NCI-H187 treated with DMSO at 0.1 percent for 48 hours (cell line): Measurements from ENCODE around the gene SPATA9.
"Not testable (repeated sequence)": the region's sequence is repeated elsewhere in the genome, so short reads cannot be mapped to it uniquely, and the experiment has no call there.

Experiments
- DNase-seq: peaks from one replicate; lab custom pipeline; 2025; lab: John Stamatoyannopoulos, UW

Gene SPATA9

GRCh38 chr5:95644351-95645042, 38.3 kb downstream of the SPATA9 start:
- DNase-seq, result no peak

GRCh38 chr5:95643152-95643551, 39.6 kb downstream of the SPATA9 start:
- no peak for DNase-seq

GRCh38 chr5:95641741-95642220, 41.0 kb downstream of the SPATA9 start:
- DNase-seq, result no peak

- DNase-seq, result no peak
Observed at GRCh38 chr5:95638632-95639031, 44.2 kb downstream of the SPATA9 start.

- no peak for DNase-seq
Observed at GRCh38 chr5:95634081-95634480, 48.7 kb downstream of the SPATA9 start.

- no peak for DNase-seq
Observed at GRCh38 chr5:95633671-95634070, 49.1 kb downstream of the SPATA9 start.

- not testable (repeated sequence) for DNase-seq
Observed at GRCh38 chr5:95632942-95633341, 49.8 kb downstream of the SPATA9 start.

GRCh38 chr5:95631991-95632675, 50.7 kb downstream of the SPATA9 start:
- DNase-seq, result no peak

GRCh38 chr5:95631255-95631958, 51.4 kb downstream of the SPATA9 start:
- no peak for DNase-seq

GRCh38 chr5:95630394-95630917, 52.3 kb downstream of the SPATA9 start:
- DNase-seq, result no peak

GRCh38 chr5:95628933-95629332, 53.9 kb downstream of the SPATA9 start:
- DNase-seq, result no peak

- DNase-seq, result no peak
Observed at GRCh38 chr5:95627971-95628810, 54.6 kb downstream of the SPATA9 start.

- DNase-seq, result no peak
Observed at GRCh38 chr5:95626701-95627100, 56.1 kb downstream of the SPATA9 start.

- DNase-seq, result no peak
Observed at GRCh38 chr5:95624368-95624767, 58.4 kb downstream of the SPATA9 start.

GRCh38 chr5:95623706-95624105, 59.1 kb downstream of the SPATA9 start:
- no peak for DNase-seq

- no peak for DNase-seq
Observed at GRCh38 chr5:95621839-95622629, 60.8 kb downstream of the SPATA9 start.

GRCh38 chr5:95620870-95621838, 61.6 kb downstream of the SPATA9 start:
- no peak for DNase-seq

GRCh38 chr5:95620030-95620869, 62.5 kb downstream of the SPATA9 start, which contains the start of gene GPR150:
TSS of gene GPR150 (plus strand) at chr5:95620087. CDS start at chr5:95620276, 189 bp downstream.
- no peak for DNase-seq
